ENCODE data around the gene FOXD4L3.
"Not testable (repeated sequence)": the region's sequence is repeated elsewhere in the genome, so short reads cannot be mapped to it uniquely, and the experiment has no call there.

- not testable (repeated sequence) for TF ChIP-seq CTCF (conservative IDR thresholded peaks at IDR 0.05; ENCODE audit: low read depth, low read length); EZH2 (IDR thresholded peaks at IDR 0.05; ENCODE audit: borderline replicate concordance, low read depth, low read length, poor library complexity, severe bottlenecking)
Measured at GRCh38 chr9:68306391-68306964, 3.8 kb downstream of the FOXD4L3 start.
